GM21529 (cell line): ENCODE data around the gene OXSR1.
A peak's percentile ranks its signal among the peaks of the same experiment; 100 is the strongest.
"Not testable (repeated sequence)": the region's sequence is repeated elsewhere in the genome, so short reads cannot be mapped to it uniquely, and the experiment has no call there.

ENCODE experiments used
- ATAC-seq: cut with Tn5 transposase; IDR thresholded peaks from one replicate; pipeline ENCODE4 v1.9.1; 2021; ENCODE audit not compliant: unreplicated experiment

The OXSR1 gene

DNA sequence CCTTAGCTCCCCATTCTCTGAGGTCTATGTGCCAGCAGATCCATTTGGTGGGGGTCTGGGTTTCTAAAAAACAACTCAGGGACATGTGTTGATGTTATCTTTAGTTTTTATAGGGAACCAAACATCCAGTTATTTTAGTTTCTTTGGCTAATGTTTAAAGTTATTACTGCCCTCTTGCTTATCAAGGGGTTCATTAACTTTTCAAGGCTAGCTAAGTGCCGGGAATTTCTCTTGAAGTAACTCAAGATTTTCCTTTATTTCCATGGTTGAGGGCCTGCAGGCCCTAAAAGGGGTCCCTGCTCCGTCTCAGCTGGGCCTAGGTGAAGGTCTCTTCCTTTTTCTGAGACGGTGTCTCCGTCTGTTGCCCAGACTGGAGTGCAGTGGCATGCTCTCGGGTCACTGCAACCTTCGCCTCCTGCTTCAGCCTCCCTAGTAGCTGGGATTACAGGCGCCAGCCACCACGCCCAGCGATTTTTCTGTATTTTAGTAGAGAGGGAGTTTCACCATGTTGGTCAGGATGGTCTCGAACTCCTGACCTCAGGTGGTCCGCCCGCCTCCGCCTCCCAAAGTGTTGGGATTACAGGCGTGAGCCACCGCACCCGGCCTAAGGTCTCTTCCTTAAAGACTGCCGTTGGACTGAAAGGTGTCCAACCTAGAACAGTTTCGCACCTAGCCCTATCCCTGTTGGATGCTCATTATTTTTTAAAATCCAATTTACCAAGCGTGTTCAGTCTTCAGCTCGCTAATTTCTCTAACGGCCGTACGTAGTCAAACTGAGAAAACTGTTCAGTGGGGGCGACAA, 1.3 kb upstream of the OXSR1 start:
- no peak for ATAC-seq

DNA sequence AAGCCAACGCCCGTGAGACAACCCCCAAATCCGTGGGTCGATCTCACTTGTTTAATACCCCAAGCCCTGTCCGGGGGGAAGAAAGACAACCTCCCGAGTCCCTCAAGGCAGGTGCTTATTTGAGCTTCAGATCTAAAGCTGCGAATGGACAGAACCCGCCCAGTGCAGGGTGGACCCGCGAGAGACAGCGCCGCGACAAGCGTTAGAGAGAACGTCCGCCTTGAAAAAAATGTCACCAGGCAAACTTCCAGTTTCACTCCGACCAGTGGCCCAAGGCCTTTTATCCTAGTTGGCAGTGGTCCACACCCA, 740 bp upstream of the OXSR1 start:
- no peak for ATAC-seq

DNA sequence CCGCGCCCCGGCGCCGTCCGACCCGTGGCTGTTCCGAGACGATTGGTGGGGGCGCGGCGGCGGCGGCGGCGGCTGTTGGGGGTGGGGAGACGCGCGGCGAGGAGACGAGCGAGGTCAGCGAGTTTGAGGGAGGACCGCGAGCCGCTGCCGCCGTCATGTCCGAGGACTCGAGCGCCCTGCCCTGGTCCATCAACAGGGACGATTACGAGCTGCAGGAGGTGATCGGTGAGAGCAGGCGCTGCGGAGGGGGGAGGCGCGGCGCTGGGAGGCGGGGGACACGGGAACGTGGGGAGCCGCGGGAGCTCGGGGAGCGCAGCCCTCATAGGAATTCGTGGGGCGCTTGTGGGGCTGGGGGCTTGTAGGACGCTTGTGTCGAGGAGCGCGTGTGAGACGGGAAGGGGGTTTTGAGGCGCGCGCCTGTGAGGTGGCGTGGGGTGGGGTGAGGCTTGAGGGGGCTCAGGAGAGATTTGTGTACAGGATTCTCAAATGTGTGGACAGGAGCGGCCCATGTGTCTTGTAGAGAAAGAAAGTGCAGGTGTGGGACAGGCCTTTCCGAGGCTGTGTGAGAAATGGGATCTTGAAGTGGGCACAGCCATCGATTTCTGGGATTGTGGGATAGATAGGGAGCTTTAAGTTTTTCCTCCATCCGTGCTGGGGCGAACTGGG, 518 bp downstream of the OXSR1 start:
- peak; percentile 2 for ATAC-seq

DNA sequence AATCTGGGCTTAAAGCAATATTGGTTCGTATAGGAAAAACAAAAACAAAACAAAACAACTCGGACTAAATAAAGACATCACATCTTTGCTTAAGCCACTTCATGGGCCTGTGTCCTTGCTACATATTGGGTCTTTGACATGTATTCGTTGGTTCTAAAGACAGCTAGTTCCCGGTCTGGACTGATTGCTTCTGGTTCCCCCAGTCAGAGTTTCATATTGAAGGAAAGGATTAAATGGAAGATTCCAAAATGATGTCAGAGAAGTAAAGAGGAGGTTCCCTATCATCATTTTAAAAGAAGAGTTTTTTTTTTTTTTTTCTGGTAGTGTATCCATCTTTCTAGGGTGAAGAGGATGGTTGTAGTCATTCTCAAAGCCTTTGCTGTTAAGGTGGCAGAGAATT, 2.3 kb downstream of the OXSR1 start:
- no peak for ATAC-seq

DNA sequence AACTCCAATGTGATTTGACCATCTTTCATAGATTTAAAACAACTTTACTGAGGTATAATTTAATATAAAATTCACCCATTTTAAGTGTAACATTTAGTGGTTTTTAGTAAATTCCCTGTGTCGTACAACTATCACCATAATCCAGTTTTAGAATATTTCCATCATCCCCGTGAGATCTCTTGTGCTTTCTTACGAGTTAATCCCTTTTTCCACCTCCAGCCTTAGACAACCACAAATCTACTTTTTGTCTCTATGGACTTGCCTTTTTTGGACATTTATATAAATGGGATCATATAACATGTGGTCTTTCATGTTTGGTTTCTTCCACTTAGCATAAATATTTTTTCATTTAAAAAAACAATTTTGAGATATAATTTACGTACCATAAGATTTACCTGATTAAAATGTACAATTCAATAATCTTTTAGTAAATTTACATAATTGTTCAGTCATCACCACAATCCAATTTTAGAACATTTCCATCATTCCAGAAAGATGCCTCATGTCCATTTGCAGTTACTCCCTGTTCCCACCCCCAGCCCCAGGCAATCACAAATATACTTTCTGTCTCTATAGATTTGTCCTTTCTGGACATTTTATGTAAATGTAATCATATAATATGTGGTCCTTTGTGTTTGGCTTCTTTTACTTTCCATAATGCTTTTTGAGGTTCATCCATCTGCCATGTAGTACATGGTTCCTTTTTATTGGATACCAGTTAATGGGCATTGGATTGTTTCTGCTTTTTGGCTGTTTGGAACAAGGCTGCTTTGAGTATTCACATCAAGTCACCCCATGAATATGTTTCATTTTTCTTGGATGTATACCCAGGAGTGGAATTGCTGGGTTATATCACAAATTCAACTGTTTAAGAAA, 3.1 kb downstream of the OXSR1 start:
- no peak for ATAC-seq

DNA sequence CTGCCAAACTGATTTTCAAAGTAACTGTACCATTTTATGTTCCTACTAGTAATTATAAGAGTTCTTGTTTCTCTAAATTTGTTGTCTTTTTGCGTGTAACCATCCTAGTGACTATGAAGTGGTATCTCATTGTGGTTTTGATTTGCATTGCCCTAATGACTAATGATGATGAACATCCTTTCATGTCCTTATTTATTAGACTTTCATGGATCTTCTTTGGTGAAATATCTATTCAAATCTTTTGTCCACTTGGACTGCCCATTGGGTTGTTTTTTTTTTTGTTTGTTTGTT, 3.6 kb downstream of the OXSR1 start:
- no peak for ATAC-seq

DNA sequence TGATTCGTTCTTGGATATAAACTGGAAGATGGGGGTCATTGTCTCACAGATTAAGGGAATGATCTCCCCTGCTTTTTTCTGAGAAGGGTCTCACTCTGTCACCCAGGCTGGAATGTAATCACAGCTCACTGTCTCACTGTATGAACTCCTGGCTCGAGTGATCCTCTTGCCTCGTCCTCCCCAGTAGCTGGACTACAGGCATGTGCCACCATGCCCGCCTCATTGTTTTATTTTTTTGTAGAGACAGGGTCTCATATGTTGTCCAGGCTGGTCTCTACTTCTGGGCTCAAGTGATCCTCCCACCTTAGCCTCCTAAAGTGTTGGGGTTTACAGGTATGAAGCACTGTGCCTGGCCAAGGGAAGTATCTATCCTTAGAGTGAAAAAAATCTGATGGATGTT, 5.4 kb downstream of the OXSR1 start:
- no peak for ATAC-seq

DNA sequence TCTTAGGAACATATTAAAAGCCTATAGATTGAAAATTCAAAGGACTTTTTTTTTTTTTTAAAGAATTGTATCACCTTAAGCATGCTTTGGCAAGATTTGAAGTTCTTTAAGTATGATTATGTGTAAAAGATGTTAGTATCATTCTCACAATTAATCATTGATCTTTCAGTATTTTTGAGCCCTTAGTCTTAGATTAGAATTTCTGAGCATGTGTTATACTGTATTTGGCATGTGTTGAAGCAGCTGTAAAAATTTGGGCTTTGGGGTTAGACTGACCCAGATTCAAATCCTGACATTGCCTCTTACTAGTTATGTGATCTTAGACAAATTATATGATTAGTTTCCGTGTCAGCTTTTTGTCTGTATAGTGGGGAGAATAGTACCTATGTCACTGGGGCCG, 6.3 kb downstream of the OXSR1 start:
- no peak for ATAC-seq

DNA sequence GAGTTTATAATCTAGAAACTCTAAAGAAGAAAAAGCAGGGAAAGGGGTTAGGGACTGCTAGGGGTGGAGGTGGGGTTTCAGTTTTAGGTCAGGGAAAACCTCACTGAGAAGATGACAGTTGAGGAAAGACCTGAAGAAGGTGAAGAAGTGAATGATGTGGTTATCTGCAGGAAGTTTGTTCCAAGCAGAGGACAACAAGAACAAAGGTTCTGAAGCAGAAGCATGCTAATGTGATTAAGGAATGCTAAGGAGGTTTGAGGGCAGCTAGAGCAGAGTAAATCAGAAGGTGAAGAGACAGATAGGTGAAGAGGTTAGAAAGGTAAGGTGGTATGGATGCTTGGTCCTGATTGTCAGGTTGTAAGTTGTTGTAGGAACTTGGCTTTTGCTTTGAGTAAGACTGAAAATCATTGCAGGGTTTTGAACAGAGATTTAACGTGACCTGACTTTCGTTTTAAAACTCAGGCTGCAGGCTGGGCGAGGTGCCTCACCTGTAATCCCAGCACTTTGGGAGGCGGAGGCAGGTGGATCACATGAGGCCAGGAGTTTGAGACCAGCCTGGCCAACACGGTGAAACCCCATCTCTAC, 8.6 kb downstream of the OXSR1 start:
- peak; percentile 54 for ATAC-seq

DNA sequence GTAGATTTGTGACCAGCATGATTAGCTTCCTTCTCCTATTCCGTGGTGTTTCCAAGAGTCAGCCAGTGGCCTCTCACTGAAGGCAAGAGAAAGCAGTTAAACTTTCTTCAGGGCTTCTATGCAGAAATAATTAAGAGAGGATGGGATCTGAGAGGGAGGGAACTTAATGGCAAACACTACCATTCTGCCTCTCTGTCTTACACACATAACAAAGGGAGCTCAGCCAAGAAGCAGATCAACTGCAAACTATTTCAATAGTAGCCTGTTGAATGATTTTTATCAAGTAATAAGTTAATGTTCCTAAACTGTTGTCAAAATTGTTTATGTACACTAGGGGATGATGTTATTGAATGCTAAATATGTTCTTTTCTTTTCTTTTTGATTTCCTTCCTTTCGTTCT, 11.8 kb downstream of the OXSR1 start:
- no peak for ATAC-seq

DNA sequence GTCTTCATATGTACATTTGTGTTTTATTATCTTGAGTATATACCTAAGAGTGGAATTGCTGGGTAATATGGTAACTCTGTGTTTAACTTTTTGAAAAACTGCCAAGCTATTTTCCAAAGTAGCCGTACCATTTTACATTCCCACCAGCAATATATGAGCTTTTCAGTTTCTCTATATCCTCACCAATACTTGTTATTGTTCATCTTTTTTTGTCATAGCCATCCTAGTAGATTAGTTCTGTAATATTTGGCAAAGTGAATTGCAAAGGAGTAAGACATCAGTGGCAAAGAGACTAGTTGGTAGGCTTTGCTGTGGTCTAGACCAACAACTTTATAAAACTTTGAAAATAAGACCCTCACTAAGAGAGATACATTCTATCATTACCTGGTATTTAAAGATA, 21.4 kb downstream of the OXSR1 start:
- no peak for ATAC-seq

DNA sequence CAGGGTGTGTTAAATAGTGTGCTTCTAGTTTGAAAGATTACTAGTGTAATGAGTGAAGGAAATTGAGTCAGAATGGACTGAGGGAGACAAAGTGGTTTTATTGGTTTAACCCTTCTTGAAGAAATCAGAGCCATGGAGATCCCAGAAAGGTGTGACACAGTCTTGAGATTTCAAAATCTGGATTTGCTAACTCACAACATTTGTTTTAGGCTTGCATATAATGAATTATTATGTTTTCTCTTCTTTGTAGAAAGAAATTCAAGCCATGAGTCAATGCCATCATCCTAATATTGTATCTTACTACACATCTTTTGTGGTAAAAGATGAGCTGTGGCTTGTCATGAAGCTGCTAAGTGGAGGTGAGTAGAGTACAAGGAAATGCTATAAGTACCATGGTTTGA, 25.1 kb downstream of the OXSR1 start:
- ATAC-seq, result no peak

DNA sequence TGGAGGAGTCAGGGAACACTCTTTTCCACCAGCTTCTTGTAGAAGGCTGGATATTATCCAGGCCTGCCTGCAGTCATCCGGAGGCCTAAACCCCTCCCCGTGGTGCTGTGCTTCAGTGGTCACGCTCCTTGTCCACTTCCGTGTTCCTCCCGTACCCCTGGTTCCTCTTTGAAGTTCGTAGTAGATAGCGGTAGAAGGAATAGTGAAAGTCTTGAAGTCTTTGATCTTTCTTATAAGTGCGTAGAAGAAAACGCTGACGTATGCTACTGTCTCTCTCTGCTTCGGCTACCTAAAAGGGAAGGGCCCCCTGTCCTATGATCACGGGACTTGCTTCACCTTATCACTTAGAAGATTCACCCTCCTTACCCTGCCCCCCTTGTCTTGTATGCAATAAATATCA, 37.6 kb downstream of the OXSR1 start:
- not testable (repeated sequence) for ATAC-seq

DNA sequence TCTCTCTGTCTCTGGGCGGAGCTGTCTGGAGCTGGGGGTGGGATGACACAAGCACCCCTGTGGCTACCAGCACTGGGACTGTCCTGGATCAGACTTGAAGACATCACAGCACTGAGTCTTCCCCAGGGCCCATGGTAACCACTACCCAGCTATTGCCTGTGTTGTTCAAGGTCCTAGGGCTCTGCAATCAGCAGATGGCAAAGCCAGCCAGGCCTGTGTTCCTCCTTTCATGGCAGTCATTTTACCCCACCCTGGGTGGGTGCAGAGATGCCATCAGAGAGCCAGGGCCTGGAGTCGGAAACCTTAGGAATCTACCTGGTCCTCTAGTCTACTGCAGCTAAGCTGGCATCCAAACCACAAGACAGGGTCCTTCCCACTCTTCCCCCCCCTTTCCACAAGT, 38.4 kb downstream of the OXSR1 start:
- no peak for ATAC-seq

DNA sequence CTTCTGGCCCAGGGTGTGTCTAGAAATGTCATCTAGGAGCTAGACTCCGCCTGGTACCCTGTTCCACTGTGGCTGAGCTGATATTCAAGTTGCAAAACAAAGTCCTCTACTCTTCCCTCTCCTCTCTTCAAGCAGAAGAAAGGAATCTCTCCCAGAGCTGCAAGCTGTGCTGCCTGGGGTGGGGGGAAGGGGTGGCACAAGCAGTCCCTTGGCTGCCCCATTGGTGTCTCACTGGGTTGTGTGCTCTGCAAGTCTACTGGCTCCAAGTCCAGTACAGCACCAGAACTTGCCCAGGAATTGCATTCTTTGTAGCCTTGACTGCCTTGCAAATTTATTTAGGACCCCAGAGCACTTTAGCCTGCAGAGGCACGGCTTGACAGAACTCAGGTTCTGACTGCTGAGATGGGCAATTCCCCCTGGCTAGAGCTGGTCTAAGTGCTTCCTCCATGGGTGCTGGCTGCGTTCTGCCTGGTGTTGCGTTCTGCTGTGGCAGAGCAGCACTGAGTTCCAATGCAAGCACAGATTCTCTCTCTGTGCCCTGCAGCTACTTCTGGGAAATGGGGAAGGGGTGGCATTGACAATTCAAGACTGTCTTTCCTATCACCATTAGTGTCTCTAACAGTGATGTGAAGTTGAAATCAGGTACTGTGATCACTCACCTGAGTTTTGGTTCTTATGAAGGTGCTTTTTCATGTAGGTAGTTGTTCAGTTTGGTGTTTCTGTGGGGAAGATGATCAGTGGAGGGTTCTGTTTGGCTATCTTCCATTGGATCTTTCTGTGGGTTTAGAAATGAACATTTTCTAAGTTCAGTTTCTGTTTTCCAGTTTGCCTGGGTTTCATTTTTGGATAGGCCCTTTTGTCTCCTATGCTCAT, 39.5 kb downstream of the OXSR1 start:
- ATAC-seq, result no peak

DNA sequence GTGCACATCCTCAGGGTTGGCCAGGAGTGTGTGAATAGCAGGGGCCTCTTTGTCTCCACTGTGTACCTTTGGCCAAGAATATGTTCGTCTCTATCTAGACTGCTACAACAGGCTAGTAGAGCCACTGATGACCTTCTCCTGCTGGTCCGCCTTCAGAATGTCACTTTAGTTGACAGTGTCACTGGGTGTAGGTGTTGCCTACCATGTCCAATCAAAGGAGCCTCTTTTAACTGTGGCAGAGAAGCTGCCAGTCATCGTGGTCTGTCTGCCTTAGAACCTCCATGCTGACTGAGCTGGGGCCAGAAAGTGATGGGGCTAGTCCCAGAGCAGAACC, 40.1 kb downstream of the OXSR1 start:
- ATAC-seq, result no peak

DNA sequence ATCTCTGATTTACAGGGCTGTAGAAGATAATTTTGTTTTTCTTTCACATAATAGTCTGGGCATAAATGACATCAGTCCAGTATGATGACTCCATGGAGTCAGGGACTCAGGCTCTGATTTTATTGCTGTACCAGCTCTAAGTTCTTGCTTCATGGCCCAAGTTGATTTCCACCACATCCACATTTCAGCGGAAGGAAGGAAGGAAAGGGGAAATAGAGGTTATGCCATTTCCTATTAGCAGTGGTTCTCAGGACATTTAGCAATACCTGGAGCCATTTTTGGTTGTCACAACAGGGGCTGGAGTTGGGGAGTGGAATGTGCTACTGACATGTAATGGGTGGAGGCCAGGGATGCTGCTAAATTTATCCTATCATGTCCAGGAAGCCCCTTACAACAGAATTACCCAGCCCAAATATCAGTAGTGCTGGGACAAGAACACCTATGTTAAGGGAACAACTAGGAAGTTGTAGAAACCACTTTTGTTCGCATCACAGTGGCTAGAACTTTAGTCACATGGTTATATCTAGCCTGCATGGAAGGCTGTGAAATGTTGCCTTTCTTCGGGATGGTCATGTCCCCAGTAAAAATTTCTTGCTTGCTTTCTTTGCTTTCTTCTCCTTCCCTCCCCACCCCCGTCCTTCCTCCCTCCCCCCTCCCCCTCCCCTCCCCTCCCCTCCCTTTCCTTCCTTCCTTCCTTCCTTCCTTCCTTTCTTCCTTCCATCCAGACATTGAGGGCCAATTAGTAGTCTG, 42.1 kb downstream of the OXSR1 start:
- no peak for ATAC-seq

DNA sequence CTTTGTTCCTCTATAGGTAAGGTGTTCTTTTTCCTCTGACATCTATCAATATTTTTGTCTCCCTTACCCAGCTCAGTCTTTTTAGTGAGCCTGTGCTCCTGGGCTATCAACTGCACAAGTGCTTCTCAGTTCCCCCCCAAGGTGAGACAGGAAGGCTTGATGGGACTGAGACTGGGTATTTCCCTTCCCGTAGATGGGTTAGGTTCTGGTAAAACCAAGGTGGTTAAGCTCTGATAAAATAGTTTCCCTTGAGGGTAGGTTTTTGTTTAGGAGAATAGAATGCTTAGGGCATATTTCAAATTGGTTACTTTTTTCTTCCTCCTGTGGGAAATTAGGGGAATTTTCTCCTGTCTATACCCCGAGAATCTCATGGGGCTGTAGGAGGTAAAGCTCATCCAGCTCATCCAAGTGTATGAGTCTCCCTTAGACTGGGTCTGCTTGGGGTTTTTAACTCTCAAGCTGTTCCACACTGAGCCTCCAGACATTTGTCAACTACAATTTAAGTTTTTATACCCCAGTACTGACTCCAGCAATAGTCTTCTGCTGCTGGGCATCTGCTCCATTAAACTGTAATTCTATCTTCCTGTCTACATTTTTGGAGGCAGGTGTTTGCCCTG, 44.9 kb downstream of the OXSR1 start:
- ATAC-seq, result peak; percentile 93

DNA sequence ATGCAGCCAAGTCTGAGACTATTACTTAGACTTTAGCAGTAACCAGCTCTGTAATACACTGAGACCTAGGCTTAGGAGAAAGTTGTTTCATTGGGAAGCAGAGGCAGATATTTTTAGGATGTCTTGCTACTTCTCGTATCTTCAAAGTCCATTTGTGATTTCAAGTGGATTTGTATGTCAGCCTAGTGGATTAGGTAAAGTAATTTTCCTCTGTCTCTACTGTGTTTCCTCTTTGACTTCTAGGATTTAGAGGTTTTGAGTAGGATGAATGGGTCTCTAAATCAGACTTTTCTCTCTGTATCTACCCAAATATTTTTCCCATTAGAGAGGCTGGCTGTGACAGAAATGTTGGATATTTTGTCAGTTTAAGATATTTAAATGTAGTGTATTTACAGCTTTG, 46.8 kb downstream of the OXSR1 start:
- ATAC-seq, result no peak

DNA sequence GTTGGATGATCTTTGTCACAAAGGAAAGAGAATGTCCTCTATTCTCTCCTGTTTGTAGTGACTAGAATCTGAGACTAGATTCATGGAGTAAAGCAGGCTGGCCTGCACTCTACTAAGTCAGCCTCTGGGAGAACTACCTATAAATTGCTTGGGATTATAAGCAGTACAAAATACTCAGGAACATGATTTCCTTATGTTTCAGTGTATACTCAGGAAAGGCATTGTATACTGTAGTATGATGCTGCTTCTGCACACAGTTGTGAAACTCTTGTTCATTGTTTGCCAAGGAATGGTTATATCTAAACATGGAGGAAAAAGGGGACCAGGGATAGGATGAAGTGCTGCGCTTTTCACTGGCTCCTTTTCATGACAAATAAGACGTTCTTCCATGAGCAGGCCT, 49.2 kb downstream of the OXSR1 start:
- ATAC-seq, result no peak
